ENCODE measurements around the gene CLDN9.
A peak's percentile ranks its signal among the peaks of the same experiment; 100 is the strongest.

The CLDN9 gene

GRCh38 chr16:3012828-3013420, at the start of gene CLDN9:
CLDN9 (plus strand) TSS chr16:3012923; CDS start chr16:3013363, 440 bp downstream.
- DNase-seq: no peak

GRCh38 chr16:2963074-2963722, 49.5 kb upstream of the CLDN9 start:
- DNase-seq: no peak

GRCh38 chr16:2963723-2964474, 48.8 kb upstream of the CLDN9 start, which contains the start of gene KREMEN2:
KREMEN2 (plus strand) TSS chr16:2964275; CDS start chr16:2964521, 246 bp downstream.
- DNase-seq: peak; percentile 60

GRCh38 chr16:2964475-2965336, 48.0 kb upstream of the CLDN9 start:
- DNase-seq: peak; percentile 49

- no peak for DNase-seq
Measured at GRCh38 chr16:2966043-2966807, 46.5 kb upstream of the CLDN9 start.

- DNase-seq: no peak
Measured at GRCh38 chr16:2966808-2967191, 45.9 kb upstream of the CLDN9 start.

GRCh38 chr16:2967211-2967631, 45.5 kb upstream of the CLDN9 start:
- no peak for DNase-seq

GRCh38 chr16:2967721-2968161, 45.0 kb upstream of the CLDN9 start:
- no peak for DNase-seq

GRCh38 chr16:2968368-2968737, 44.4 kb upstream of the CLDN9 start:
- no peak for DNase-seq

- peak; percentile 61 for DNase-seq
Measured at GRCh38 chr16:2968738-2969544, 43.8 kb upstream of the CLDN9 start, which contains the start of gene PAQR4. PAQR4 (plus strand) TSS chr16:2969348; CDS start chr16:2969675, 327 bp downstream.

- peak; percentile 52 for DNase-seq
Measured at GRCh38 chr16:2969545-2970521, 42.9 kb upstream of the CLDN9 start.

- DNase-seq: no peak
Measured at GRCh38 chr16:2970563-2970962, 42.2 kb upstream of the CLDN9 start.

GRCh38 chr16:2971134-2971984, 41.4 kb upstream of the CLDN9 start:
- DNase-seq: no peak

- DNase-seq: no peak
Measured at GRCh38 chr16:2971985-2972784, 40.5 kb upstream of the CLDN9 start.

- DNase-seq: no peak
Measured at GRCh38 chr16:2973093-2973492, 39.6 kb upstream of the CLDN9 start.

- no peak for DNase-seq
Measured at GRCh38 chr16:2973605-2974318, 39.0 kb upstream of the CLDN9 start.

- DNase-seq: no peak
Measured at GRCh38 chr16:2974319-2975056, 38.2 kb upstream of the CLDN9 start.

All from DMS 273 treated with DMSO at 0.1 percent for 48 hours (cell line).